Osteocyte (in vitro differentiated cells): Measurements from ENCODE around the gene HOXB5. TPM values are rescaled to one million over a fixed set of nuclear protein-coding genes. Genes with fewer than 3 reads are reported as not detected.

ENCODE experiments used
- DNase-seq: peaks from one replicate; pipeline ENCODE4 v3.0.0; 2021; ENCODE audit warnings: mixed read lengths; ENCODE audit not compliant: unreplicated experiment; ENCODE audit errors: extremely low spot score
- H3K27ac Mint-ChIP-seq: one replicate; pipeline ENCODE4 v1.8.0; 2021; ENCODE audit warnings: mild to moderate bottlenecking, mixed read lengths; ENCODE audit not compliant: unreplicated experiment
- H3K27me3 Mint-ChIP-seq: one replicate; pipeline ENCODE4 v1.8.0; 2021; ENCODE audit warnings: mixed read lengths; ENCODE audit not compliant: unreplicated experiment
- H3K36me3 Mint-ChIP-seq: one replicate; pipeline ENCODE4 v1.8.0; 2021; ENCODE audit warnings: mixed read lengths; ENCODE audit not compliant: unreplicated experiment
- H3K4me1 Mint-ChIP-seq: one replicate; pipeline ENCODE4 v1.8.0; 2021; ENCODE audit warnings: mixed read lengths; ENCODE audit not compliant: unreplicated experiment
- H3K4me3 Mint-ChIP-seq: one replicate; pipeline ENCODE4 v1.8.0; 2021; ENCODE audit warnings: mild to moderate bottlenecking, moderate library complexity, mixed read lengths; ENCODE audit not compliant: unreplicated experiment
- H3K9me3 Mint-ChIP-seq: one replicate; pipeline ENCODE4 v1.8.0; 2021; ENCODE audit warnings: mixed read lengths; ENCODE audit not compliant: unreplicated experiment
- CTCF ChIP-seq: fragments of 200-600 bp; sonication (generic); IDR thresholded peaks from 2 replicates; pipeline ENCODE4 v1.5.0; 2021; ENCODE audit warnings: antibody characterized with exemption, mild to moderate bottlenecking, moderate library complexity
- total RNA-seq: library from RNA; stranded (reverse); gene quantifications from 2 replicates; pipeline ENCODE4 v1.2.1, GENCODE V29; 2021

HOXB5 gene
- total RNA-seq, 1 donor from 2014 or later: not detected

DNA sequence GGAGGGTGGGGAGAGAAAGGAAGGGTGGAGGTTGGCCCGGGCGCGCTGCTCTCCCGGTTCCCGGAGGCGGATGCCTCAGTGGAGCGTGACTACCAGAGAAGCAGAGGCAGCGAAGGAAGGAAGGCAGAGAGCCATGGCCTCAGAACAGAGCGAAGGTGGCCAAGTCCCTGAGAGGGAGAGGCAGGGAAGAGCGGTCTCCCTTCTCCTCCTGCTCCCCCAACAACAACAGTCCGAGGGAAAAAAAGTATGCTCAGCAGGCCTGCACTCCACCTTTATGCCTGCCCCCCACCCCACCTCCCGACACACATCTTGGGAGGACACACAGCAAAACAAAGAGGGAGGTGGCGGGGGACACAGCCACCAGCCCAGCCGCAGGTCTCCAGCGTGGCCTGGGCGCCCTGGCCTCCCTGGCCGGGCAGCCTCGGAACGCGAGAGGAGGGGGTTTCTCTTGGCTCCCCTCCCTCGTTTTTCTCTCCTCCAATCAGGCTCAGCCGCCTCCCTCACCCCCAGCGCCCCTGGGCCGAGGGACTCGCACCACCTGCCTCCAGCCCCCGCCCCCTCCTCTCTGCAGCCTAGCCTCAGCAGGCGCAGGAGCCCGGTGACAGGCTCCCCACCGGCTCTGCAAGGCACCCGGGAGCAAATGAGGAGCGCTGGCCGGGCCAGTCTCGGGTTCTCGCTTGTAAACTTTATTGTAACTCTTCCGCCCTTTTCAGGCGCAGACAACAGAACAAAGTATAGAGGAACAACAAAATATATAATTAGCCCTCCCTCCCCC, 18.3 kb upstream of the HOXB5 start:
- no peak for DNase-seq

DNA sequence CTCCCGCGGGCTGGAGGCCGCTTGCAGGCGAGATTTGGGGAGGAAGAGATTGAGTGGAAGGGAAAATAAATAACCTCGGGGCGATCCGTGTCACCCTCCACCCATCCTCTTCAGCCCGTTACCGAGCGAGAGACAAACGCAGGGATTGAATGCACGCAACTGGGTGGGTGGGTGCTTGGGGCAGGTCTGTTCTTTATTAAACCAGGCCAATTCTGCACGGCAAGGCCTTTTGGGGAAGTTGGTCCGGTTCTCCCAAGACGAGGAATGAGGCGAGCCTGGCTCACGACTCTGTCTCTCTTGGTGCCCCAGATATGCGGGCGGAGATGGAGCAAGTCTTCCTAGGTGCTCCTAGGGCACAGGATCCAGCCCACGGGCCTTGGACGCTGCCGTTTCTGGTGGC, 17.6 kb upstream of the HOXB5 start:
- no peak for TF ChIP-seq CTCF
- Mint-ChIP-seq H3K27ac (no peak overlapping the region), H3K36me3 (no peaks in the 10 kb centered on the region), H3K4me1 (peaks cover 20% of the 10 kb centered on the region), H3K27me3 (peaks cover 84% of the 10 kb centered on the region), H3K9me3 (no peaks in the 10 kb centered on the region), H3K4me3 (no peak overlapping the region)
- DNase-seq: no peak

More for the DNA sequence above, 18.3 kb upstream of the HOXB5 start:
- Mint-ChIP-seq H3K27ac (no peak overlapping the region), H3K4me3 (no peak overlapping the region), H3K4me1 (peaks cover 20% of the 10 kb centered on the region), H3K27me3 (peaks cover 84% of the 10 kb centered on the region), H3K36me3 (no peaks in the 10 kb centered on the region), H3K9me3 (no peaks in the 10 kb centered on the region)
- TF ChIP-seq CTCF: no peak

- Mint-ChIP-seq H3K27me3 (peaks cover 84% of the 10 kb centered on the region), H3K4me3 (no peak within 1 kb of the TSS), H3K36me3 (no peaks in the 10 kb centered on the region), H3K4me1 (peaks cover 20% of the 10 kb centered on the region), H3K27ac (no peak within 1 kb of the TSS), H3K9me3 (no peaks in the 10 kb centered on the region)
- no peak for DNase-seq
- TF ChIP-seq CTCF: no peak
Measured at GRCh38 chr17:48610282-48611211, 17.0 kb upstream of the HOXB5 start, which contains the start of gene HOXB7. Gene HOXB7 (minus strand): TSS chr17:48611017. CDS start chr17:48610918, 99 bp downstream.

GRCh38 chr17:48609759-48610281, 16.2 kb upstream of the HOXB5 start:
- H3K9me3 Mint-ChIP-seq: no peaks in the 10 kb centered on the region
- DNase-seq: no peak

More at GRCh38 chr17:48609759-48610281, 16.2 kb upstream of the HOXB5 start:
- Mint-ChIP-seq H3K27ac (no peak overlapping the region), H3K4me1 (peaks cover 20% of the 10 kb centered on the region), H3K36me3 (no peaks in the 10 kb centered on the region), H3K4me3 (no peak overlapping the region), H3K27me3 (peaks cover 84% of the 10 kb centered on the region)
- no peak for TF ChIP-seq CTCF
